ENCODE data around the gene MOB2. TPM values are rescaled to one million over a fixed set of nuclear protein-coding genes. Genes with fewer than 3 reads are reported as not detected.

Gene MOB2
- total RNA-seq, 2 experiments from 2014 or later = 37.0 to 38.3 TPM

DNA sequence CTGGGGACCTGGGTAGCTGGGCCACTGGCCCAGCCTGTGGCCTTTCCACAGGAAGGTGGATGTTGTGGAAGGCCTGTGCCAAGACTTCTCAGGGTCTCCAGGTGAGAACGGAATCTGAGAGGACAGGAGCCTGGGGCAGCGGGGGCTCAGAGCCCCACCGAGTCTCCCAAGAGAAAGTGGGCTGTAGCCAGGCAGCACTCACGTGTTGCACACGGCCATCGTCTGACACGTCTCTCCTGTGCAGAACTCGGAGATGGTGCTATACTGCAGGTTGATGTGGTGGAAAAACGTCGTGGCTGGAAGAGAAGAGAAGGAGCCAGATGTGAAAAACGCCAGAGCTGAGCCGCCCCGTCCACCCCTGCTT is 6.4 kb downstream of the MOB2 start:
- POLR2A ChIA-PET = no interaction called here
- Histone ChIP-seq H3K27ac (ENCODE audit: low read depth in 1 of 2, low read length in 2 of 2) (no peak overlapping the region), H3K27me3 (ENCODE audit: control insufficient read depth in 1 of 2, insufficient read depth in 2 of 2, low read length in 2 of 2) (no peaks in the 10 kb centered on the region), H3K4me1 (ENCODE audit: insufficient read depth, low read length) (peaks cover 4% of the 10 kb centered on the region), H3K4me3 (ENCODE audit: low read length) (no peak overlapping the region), H3K9me3 (ENCODE audit: control insufficient read depth in 1 of 2, insufficient read depth in 1 of 2, low read length in 2 of 2) (no peaks in the 10 kb centered on the region), H3K36me3 (ENCODE audit: insufficient read depth, low read length) (peaks cover 61% of the 10 kb centered on the region)
- Mint-ChIP-seq H3K36me3 (ENCODE audit: low read depth) (peaks cover 60% of the 10 kb centered on the region), H3K27me3 (no peaks in the 10 kb centered on the region), H3K9me3 (no peaks in the 10 kb centered on the region), H3K27ac (no peak overlapping the region), H3K4me3 (no peak overlapping the region), H3K4me1 (ENCODE audit: low read depth) (no peaks in the 10 kb centered on the region)
- no peak for DNase-seq
- TF ChIP-seq, protein P1, sequence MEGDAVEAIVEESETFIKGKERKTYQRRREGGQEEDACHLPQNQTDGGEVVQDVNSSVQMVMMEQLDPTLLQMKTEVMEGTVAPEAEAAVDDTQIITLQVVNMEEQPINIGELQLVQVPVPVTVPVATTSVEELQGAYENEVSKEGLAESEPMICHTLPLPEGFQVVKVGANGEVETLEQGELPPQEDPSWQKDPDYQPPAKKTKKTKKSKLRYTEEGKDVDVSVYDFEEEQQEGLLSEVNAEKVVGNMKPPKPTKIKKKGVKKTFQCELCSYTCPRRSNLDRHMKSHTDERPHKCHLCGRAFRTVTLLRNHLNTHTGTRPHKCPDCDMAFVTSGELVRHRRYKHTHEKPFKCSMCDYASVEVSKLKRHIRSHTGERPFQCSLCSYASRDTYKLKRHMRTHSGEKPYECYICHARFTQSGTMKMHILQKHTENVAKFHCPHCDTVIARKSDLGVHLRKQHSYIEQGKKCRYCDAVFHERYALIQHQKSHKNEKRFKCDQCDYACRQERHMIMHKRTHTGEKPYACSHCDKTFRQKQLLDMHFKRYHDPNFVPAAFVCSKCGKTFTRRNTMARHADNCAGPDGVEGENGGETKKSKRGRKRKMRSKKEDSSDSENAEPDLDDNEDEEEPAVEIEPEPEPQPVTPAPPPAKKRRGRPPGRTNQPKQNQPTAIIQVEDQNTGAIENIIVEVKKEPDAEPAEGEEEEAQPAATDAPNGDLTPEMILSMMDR (IDR thresholded peaks at IDR 0.05) = no peak
- intact Hi-C loops (cut with DNase I, micrococcal nuclease) = no loop called here
- no peak for ATAC-seq (ENCODE audit: poor library complexity)
- CTCF ChIA-PET = no interaction called here

DNA sequence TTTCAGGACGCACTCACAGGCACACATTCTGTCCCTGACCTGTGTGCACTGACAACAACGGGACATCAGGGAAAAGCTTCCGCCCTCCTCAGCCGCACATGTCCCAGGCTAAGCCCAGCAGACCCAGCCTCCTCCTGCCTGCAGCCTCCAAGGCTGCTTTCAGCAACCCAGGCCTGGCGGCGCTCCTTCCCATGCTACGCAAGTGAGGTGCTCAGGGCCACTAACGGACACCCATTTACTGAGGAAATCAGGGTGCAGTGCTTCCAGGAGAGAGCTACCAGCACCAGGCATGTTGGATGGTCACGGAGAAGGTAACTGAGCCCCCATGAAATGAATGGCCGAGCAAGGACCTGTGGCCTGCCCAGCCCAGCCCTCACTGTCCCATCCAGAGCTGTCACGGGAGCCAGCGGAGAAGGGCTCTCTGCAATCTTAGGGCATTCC is 6.9 kb downstream of the MOB2 start:
- Histone ChIP-seq H3K27ac (ENCODE audit: low read depth in 1 of 2, low read length in 2 of 2) (no peak overlapping the region), H3K36me3 (ENCODE audit: insufficient read depth, low read length) (peaks cover 61% of the 10 kb centered on the region), H3K9me3 (ENCODE audit: control insufficient read depth in 1 of 2, insufficient read depth in 1 of 2, low read length in 2 of 2) (no peaks in the 10 kb centered on the region), H3K4me1 (ENCODE audit: insufficient read depth, low read length) (peaks cover 4% of the 10 kb centered on the region), H3K4me3 (ENCODE audit: low read length) (no peak overlapping the region), H3K27me3 (ENCODE audit: control insufficient read depth in 1 of 2, insufficient read depth in 2 of 2, low read length in 2 of 2) (no peaks in the 10 kb centered on the region)
- intact Hi-C loops (cut with DNase I, micrococcal nuclease) = no loop called here
- Mint-ChIP-seq H3K36me3 (ENCODE audit: low read depth) (peaks cover 61% of the 10 kb centered on the region), H3K27me3 (no peaks in the 10 kb centered on the region), H3K27ac (no peak overlapping the region), H3K4me1 (ENCODE audit: low read depth) (no peaks in the 10 kb centered on the region), H3K9me3 (no peaks in the 10 kb centered on the region), H3K4me3 (no peak overlapping the region)
- ChIA-PET POLR2A (no interaction called here), CTCF (no interaction called here)
- TF ChIP-seq, protein P1 (IDR thresholded peaks at IDR 0.05) = no peak
- DNase-seq (no peak), ATAC-seq (ENCODE audit: poor library complexity) (no peak)

DNA sequence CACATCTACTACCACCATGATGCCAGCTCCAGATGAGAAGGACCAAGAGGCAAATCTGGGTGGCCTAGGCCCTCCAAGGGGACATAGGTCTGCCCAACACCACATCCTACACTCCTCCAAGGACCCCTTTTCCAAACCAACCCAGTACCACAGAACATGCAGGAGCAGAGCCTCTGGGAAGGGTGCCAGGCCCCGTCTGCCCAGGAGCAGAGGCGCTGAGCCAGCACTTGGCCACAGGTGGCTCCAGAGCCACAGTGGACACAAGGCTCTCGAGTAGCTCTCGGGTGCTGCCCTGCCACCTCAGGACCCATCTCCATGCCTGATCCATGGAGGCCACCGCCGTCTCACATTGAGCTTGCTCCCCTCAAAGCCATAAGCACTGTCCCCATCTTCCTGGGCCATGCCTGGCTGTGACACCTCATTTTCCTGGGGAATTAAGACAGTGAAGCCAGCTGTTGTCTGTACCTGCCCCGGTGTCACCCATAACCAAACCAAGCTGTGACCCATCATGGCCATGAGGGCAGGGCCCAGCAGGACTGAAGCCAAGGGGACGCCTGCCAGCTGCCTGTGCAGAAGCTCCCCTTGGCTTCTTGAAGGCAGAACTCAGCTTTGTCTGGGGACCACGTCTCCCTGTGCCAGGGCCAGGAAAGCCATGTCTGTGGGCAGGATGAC is 7.4 kb downstream of the MOB2 start:
- Mint-ChIP-seq H3K36me3 (ENCODE audit: low read depth) (peaks cover 67% of the 10 kb centered on the region), H3K4me3 (no peak overlapping the region), H3K4me1 (ENCODE audit: low read depth) (no peaks in the 10 kb centered on the region), H3K27me3 (no peaks in the 10 kb centered on the region), H3K27ac (no peak overlapping the region), H3K9me3 (no peaks in the 10 kb centered on the region)
- no peak overlapping the region for H3K4me3 ChIP-seq (ENCODE audit: low read length)
- TF ChIP-seq, protein P1 (IDR thresholded peaks at IDR 0.05) = no peak
- H3K36me3 ChIP-seq (ENCODE audit: insufficient read depth, low read length) = peaks cover 64% of the 10 kb centered on the region
- H3K9me3 ChIP-seq (ENCODE audit: control insufficient read depth in 1 of 2, insufficient read depth in 1 of 2, low read length in 2 of 2) = no peaks in the 10 kb centered on the region
- H3K4me1 ChIP-seq (ENCODE audit: insufficient read depth, low read length) = peaks cover 3% of the 10 kb centered on the region
- no peak for DNase-seq
- CTCF ChIA-PET = no interaction called here
- no peaks in the 10 kb centered on the region for H3K27me3 ChIP-seq (ENCODE audit: control insufficient read depth in 1 of 2, insufficient read depth in 2 of 2, low read length in 2 of 2)
- no peak for ATAC-seq (ENCODE audit: poor library complexity)
- POLR2A ChIA-PET = no interaction called here
- intact Hi-C loops (cut with DNase I, micrococcal nuclease) = no loop called here
- no peak overlapping the region for H3K27ac ChIP-seq (ENCODE audit: low read depth in 1 of 2, low read length in 2 of 2)
